DMS153 (cell line): ENCODE measurements around the gene NACA2.
"Not testable (repeated sequence)": the region's sequence is repeated elsewhere in the genome, so short reads cannot be mapped to it uniquely, and the experiment has no call there.

Source experiments
- DNase-seq: peaks from one replicate; lab custom pipeline; 2025; lab: John Stamatoyannopoulos, UW

Gene NACA2

DNA sequence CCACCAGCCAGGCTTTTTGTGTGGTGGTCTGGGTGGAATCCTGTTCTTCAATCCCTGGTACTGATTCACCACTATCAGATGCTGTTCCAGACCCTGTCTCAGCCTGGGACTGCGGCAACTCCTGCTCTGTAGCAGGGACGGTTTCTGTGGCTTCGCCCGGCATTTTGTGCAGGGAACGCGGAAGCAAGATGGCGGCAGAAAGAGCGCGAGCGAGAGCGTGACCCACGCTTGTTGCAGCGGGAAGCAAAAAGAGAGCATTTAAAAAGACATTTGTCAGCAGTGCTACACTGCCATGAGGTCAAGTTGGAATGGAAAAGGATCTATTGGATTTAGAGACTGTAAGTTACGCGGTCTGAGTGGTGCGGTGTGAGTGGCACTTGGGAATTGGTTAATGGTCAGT, at the start of gene NACA2:
NACA2 (minus strand) TSS at position 202 of the 400 bp plus-strand sequence; CDS start at position 163, 39 bp downstream.
- DNase-seq = no peak

DNA sequence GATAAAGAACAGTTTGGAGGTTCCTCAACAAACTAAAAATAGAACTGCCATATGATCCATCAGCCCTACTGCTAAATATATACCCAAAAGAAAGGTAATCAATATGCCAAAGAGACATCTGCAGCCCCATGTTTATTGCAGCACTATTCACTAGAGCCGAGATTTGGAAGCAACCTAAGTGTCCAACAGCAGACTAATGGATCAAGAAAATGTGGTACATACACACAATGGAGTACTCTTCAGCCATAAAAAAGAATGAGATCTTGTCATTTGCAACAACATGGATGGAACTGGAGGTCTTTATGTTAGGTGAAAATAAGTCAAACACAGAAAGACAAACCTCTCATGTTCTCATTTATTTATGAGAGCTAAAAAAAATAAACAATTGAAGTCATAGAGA, 48.8 kb upstream of the NACA2 start:
- DNase-seq = no peak

DNA sequence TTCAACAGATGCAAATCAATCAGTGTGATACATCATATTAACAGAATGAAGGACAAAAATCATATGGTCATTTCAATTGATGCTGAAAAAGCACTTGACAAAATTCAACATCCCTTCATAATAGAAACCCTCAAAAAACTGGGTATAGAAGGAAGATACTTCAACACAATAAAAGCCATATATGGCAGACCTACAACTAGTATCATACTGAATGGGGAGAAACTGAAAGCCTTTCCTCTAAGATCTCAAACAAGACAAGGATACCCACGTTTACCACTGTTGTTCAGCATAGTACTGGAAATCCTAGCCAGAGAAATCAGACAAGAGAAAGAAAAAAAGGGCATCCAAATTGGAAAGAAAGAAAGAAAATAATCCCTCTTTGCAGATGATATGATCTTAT, 47.1 kb upstream of the NACA2 start:
- DNase-seq = no peak

DNA sequence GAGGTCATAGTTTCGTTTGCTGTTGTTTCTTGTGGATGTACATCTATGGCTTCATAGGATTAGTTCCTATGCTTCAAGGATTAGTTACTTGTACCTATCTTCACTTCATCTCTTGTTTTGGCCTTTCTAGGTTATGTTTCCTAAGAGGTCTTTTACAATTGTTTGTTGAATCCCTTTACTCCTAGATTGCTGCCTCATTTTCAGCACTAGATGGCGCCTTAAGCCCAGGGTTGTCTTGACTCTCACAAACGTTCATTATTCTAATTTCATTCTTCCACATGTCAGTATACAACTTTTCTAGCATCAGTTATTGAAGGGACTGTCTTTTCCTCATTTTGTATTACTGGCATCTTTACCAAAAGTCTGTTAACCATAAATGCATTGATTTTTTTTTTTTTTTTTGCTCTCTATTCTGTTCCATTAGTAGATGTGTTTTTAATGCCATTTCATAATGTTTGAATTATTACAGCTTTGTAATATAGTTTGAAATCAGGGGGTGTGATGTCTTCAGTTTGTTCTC, 45.0 kb upstream of the NACA2 start:
- DNase-seq = no peak

DNA sequence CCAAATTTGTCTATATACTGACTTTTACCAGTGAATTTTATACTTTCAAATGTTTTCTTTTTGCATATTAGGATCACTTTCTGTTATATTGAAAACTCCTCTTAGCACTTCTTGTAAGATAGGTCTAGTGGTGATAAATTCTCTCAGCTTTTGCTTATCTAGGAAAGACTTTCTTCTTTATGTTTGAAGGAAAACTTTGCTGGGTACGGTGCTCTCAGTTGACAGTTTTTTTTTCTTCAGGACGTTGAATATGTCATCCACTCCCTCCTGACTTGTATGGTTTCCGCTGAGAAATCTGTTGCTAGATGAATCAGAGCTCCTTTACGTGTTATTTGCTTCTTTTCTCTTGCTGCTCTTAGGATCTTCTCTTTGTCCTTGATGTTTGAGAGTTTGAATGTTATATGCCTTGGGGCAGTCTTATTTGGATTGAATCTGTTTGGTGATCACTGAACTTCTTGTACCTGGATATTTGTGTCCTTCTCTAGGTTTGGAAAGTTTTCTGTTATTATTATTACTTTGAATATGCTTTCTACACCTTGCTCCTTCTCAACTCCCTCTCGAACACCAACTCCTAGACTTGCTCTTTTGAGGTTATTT, 44.0 kb upstream of the NACA2 start:
- no peak for DNase-seq

DNA sequence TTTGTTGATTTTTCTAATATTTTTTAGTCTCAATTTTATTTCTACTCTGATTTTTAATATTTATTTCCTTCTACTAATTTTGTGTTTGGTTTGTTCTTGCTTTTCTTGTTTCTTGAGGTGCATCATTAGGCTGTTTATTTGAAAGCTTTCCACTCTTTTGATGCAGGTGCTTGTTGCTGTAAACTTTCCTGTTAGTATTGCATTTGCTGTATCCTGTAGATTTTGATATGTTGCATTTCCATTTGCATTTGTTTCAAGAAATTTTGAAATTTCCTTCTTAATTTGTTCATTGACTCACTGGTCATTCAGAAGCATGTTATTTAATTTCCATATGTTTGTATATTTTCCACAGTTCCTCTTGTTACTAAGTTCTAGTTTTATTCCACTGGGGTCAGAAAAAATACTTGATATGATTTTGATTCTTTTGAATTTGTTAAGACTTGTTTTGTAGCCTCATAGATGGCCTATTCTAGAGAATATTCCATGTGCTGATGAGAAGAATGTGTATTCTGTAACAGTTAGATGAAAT, 43.1 kb upstream of the NACA2 start:
- DNase-seq = no peak

DNA sequence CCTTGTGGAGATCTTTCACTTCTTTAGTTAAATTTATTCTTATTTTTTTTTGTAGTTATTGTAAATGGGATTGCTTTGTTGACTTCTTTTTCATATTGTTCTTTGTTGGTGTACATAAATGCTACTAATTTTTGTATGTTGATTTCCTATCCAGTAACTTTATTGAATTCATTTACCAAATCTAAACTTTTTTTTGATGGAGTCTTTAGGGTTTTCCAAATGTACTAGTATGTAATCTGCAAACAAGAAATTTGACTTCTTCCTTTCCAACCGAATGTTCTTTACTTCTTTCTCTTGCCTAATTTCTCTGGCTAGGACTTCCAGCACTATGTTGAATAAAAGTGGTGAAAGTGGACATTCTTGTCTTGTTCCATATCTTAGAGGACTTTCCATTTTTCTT, 41.8 kb upstream of the NACA2 start:
- no peak for DNase-seq

DNA sequence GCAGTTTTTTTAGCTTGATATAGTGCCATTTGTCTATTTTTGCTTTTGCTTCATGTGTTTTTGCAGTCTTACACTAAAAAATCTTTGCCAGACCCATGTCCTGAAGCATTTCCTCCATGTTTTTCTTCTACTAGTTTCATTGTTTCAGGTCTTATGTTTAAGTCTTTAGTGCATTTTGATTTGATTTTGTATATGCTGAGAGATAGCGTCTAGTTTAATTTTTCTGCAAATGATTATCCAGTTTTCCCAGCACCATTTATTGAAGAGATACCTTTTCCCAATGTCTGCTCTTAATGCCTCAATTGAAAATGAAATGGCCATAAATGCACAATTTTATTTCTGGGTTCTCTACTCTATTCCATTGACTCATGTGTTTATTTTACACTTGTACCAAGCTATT, 40.8 kb upstream of the NACA2 start:
- DNase-seq = no peak

DNA sequence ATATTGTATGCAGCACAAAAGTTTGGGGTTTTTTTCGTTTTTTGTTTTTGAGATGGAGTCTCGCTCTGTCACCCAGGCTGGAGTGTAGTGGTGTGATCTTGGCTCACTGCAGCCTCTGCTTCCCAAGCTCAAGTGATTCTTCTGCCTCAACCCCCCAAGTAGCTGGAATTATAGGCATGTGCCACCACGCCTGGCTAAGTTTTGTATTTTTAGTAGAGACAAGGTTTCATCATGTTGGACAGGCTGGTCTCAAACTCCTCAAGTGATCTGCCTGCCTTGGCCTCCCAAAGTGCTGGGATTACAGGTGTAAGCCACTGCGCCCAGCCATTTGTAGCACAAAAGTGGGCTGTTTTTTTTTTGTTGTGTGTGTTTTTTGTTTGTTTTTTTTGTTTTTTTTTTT, 37.1 kb upstream of the NACA2 start:
- DNase-seq = not testable (repeated sequence)

DNA sequence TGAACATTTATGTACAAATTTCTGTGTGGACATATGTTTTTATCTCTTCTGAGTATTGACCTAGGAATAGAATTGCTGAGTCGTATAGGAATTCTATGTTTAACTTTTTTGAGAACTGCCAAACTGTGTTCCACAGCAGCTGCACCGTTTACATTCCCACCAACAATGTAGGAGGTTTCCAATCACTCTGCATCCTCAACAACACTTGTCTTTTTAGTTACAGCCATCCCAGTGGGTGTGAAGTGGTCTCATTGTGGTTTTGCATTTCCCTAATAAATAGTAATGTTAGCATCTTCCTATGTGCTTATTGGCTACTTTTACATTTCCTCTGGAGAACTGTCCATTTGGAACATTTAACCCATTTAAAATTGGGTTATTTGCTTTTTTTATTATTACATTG, 36.6 kb upstream of the NACA2 start:
- DNase-seq = no peak

DNA sequence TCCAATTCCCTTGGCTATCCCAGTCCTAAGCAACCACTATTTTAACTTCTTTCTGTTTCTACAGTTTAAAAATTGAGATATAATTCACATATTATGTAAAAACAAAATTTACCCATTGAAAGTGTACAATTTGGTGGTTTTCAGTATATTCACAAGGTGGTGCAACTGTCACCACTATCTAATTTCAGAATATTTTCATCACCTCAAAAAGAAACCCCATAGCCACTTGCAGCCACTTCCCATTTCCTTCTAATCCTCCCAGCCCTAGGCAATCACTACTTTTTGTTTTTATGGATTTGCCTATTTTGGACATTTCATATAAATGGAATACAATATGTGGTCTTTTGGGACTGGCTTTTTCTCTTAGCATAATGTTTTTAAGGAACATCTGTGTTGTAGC, 36.1 kb upstream of the NACA2 start:
- DNase-seq = no peak

DNA sequence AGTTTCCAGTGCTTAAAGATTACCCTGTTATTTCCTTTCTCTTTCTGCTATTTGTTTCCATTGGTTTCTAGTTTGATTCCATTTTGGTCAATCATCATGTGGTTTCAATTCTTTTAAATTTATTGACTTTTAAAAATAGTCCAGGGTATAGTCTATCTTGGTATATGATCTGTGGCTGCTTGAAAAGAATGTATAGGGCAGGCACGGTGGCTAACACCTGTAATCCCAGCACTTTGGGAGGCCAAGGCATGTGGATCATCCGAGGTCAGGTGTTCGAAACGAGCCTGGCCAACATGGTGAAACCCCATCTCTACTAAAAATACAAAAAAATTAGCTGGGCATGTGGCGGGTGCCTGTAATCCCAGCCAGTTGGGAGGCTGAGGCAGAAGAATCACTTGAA, 34.5 kb upstream of the NACA2 start:
- DNase-seq = no peak

DNA sequence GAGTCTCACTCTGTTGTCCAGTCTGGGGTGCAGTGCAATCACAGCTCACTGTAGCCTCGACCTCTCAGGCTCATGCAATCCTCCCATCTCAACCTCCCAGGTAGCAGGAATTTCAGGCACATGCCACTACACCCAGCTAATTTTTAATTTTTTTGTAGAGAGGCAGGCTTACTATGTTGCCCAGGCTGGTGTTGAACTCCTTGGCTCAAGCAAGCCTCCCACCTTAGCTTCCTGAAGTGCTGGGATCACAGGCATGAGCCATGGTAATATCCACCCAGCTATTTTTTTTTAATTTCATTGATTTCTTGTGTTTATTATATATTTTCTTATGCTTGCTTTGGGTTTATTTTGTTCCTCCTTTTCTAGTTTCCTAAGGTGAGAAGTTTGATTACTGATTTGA, 33.9 kb upstream of the NACA2 start:
- no peak for DNase-seq

DNA sequence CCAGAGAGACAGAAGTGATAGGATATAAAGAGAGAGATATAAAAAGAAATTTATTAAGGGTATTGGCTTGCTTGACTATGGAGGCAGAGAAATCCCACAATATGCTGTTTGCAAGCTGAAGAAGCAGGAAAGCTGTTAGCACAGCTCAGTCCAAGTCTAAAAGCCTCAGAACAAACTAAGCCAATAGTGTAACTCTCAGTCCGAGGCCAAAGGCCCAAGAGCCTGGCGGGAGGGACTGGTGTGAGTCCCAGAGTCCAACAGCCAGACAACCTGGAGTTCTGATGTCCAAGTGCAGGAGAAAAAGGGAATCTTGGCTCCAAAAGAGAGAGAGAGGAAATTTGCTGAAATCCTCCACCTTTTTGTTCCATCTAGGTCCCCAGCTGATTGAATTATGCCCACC, 30.3 kb upstream of the NACA2 start:
- DNase-seq = no peak

DNA sequence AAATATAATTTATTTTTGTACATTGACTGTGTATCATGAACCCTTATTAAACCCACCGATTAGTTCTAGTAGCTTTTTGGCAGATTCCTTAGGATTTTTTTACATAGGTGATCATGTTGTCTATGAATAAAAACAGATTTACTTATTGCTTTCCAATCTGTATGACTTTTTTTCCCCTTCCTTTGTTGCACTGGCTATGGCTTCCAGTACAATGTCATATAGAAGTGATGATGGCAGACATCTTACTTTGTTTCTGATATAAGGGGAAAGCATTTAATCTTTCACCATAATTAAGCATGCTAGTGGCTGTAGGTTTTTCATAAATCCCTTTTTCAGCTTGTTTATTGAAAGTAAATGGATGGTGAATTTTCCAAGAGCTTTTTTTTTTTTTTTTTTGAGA, 28.9 kb upstream of the NACA2 start:
- no peak for DNase-seq

DNA sequence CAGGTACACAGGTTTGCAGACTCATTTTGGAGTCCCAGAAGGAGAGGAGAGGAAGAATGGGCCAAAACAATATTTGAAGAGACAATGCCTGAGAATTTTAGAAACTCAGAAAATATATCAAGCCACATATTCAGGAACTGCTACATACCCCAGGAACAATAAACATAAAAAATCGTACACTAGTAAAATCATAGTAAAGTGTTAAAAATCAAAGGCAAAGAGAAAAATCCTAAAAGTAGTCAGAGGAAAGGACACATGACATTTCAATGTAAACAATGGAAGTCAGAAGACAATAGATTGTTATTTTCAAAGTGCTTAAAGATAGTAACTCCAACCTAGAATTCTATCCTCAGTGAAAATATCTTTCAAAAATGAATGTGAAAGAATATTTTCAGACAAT, 28.5 kb upstream of the NACA2 start:
- no peak for DNase-seq

DNA sequence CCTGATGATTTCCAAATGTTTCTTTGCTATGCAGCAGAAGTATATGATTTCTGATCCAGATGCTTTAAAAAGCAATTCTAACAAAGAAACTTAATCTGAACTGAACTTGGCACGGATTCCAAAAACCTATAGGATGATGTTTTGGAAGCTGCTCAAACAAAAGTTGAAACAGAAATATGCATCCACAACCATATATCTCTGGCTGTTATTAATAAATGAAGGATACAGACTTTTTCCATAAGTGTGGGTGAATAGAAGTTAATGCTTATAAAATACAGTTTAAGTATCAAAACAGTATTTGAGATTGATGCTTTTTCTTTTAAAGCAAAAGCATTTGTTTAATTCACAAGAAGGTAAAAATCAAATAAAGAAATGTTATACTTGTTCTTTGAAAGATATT, 27.9 kb upstream of the NACA2 start:
- no peak for DNase-seq

DNA sequence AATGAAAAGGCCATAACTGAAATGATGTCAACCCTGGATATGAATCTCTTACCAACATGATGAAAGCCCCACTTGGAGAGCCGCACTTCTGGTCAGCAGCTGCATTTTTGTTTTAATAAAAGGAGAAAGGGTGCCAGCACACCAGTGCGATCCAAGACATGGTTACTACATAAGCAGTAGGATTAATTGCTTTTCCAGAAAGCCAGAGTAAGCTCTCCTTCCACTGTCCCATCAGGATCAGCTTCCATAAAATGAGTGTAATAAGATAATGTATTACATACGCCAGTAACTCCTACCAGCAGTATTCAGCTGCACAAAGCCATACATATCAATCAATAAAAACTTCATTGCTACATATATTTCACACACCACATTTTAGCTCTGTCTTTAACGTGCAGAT, 26.3 kb upstream of the NACA2 start:
- DNase-seq = no peak

DNA sequence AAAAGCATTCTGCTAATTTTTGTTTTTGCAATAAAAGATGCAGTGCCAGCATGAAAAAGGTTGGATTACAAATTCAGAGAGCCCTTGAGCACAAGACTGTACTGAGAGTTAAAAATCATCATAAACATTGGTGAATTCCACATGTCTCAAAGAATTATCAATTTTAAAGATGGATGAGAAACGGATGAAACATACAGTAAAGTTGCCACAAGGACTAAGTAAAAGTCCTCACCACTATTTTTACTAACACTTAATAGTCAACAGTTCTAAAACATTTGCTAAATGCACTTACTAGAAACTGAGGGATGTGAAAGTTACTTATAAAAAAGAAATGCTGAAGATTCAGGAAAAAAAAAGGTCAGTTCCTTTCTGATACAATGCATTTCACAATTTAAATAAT, 25.8 kb upstream of the NACA2 start:
- no peak for DNase-seq

DNA sequence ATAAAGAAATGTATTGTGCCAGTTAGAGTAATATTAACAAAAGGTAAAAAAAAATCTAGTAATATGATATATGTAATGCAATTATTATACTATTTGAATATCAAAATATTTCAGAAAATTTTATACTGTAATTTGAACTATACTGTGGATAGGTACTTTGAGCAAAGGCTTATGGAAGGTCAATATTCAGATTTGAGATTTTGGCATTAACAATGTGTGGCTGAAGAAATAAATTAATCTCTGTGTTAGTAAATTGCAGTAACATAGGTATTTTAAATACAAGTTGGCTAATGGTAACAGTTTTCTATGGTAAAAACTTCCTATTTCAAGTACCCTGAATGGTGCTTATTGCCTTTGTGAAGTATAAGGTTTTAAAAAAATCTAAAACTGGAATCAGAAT, 23.2 kb upstream of the NACA2 start:
- DNase-seq = no peak

DNA sequence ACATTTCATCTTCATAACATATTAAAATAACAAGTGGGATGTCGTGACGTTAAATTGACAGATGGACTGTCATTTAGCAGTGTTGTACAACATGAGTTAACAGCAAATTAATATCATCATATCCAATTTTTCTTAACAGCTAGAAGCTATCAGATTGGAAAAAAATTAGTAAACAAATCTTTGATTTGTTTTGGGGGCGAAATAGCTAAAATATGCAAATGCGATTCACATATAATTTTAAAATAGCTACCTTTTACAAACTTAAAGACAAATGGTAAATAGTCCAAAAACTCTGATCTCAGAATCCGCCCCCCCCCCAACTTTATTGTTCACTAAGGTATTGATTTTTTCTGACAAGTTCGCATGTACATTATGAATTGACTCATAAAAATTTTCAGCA, 20.3 kb upstream of the NACA2 start:
- DNase-seq = no peak

DNA sequence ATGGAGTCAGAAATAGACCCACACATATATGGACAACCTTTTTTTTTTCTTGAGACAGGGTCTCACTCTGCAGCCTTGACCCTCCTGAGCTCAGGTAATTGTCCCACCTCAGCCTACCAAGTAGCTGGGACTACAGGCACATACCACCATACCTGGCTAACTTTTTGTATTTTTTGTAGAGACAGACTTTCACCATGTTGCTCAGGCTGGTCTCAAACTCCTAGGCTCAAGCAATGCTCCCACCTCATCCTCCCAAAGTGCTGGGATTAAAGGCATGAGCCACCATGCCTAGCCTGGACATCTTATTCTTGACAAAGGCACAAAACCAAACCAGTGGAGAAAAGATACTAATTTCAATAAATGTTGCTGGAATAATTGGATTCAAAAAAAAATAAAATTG, 14.7 kb upstream of the NACA2 start:
- DNase-seq = no peak

DNA sequence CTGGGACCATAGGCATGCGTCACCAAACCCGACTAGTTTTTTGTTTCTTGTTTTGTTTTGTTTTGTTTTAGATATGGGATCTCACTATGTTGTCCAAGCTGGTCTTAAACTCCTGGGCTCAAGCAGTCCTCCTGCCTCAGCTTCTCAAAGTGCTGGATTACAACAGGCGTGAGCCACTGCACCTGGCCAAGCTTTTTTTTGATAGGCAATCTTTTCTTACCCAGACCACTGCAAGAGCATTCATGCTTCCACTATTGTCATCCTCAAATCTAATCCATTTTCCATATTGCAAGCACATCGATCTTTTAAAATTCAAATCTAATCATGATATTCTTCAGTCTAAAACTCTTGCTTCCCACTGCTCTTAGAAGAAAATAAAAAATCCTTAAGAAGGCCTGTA, 10.3 kb upstream of the NACA2 start:
- DNase-seq = no peak

DNA sequence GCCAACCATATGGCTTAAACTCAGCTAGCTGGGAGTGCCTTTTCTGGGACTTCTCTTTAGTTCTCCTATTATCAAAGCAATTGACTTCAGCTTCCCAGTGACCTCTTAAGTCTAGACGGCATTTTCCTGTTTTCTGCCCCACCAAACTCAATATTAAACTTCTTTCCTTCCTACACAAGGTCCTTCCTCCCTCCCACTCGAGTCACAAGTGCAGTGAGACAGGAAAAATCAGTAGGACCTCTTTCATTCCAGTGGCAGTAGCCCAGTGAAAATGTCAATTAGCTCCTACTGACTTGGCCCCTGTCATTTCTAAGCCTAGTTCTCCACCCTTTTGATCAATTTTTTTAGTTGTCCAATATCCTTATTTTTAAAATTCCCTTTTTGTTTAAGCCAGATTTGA, 9.6 kb upstream of the NACA2 start:
- DNase-seq = no peak
